RPMI7951 (cell line): ENCODE data around the gene GOLGA8R. TPM values are rescaled to one million over a fixed set of nuclear protein-coding genes. Genes with fewer than 3 reads are reported as not detected.
"Not testable (repeated sequence)": the region's sequence is repeated elsewhere in the genome, so short reads cannot be mapped to it uniquely, and the experiment has no call there.

Source experiments
- DNase-seq: peaks from one replicate; pipeline ENCODE4 v3.0.0-alpha.2; 2012; ENCODE audit warnings: low read depth
- total RNA-seq: library from RNA; depleted of rRNA; stranded (reverse); fragments of >200 nt; shearing (Covaris generic); gene quantifications from 2 replicates; pipeline ENCODE4 v1.2.3, GENCODE V29; 2014; rRNA removed

The GOLGA8R gene
- 0.24 and 0.39 TPM in 2 replicates for total RNA-seq

GRCh38 chr15:30414160-30414559 lies at the start of gene GOLGA8R:
Gene GOLGA8R (minus strand): TSS chr15:30414260. CDS start chr15:30414162, 98 bp downstream.
- DNase-seq = not testable (repeated sequence)

GRCh38 chr15:30463849-30464248 lies 49.8 kb upstream of the GOLGA8R start:
- not testable (repeated sequence) for DNase-seq

GRCh38 chr15:30462176-30462575 lies 48.1 kb upstream of the GOLGA8R start:
- not testable (repeated sequence) for DNase-seq

GRCh38 chr15:30452702-30453101 lies 38.6 kb upstream of the GOLGA8R start:
- not testable (repeated sequence) for DNase-seq

- not testable (repeated sequence) for DNase-seq
These were observed 24.3 kb upstream of the GOLGA8R start for GRCh38 chr15:30438348-30438747.

GRCh38 chr15:30435878-30436277 lies 21.8 kb upstream of the GOLGA8R start:
- not testable (repeated sequence) for DNase-seq

GRCh38 chr15:30420723-30421122 lies 6.7 kb upstream of the GOLGA8R start:
- not testable (repeated sequence) for DNase-seq

- not testable (repeated sequence) for DNase-seq
These were observed 6.4 kb downstream of the GOLGA8R start for GRCh38 chr15:30407636-30408035.

GRCh38 chr15:30398988-30399387 lies 15.1 kb downstream of the GOLGA8R start:
- DNase-seq = not testable (repeated sequence)

GRCh38 chr15:30393664-30393991 lies 20.4 kb downstream of the GOLGA8R start:
- not testable (repeated sequence) for DNase-seq

- DNase-seq = not testable (repeated sequence)
These were observed 21.0 kb downstream of the GOLGA8R start, which contains the start of gene CHRFAM7A for GRCh38 chr15:30392766-30393663. Gene CHRFAM7A (minus strand): TSS chr15:30393540. CDS start chr15:30383351, 10,189 bp downstream.

GRCh38 chr15:30386318-30386887 lies 27.7 kb downstream of the GOLGA8R start:
- not testable (repeated sequence) for DNase-seq

- not testable (repeated sequence) for DNase-seq
These were observed 37.0 kb downstream of the GOLGA8R start for GRCh38 chr15:30377082-30377413.

- not testable (repeated sequence) for DNase-seq
These were observed 37.5 kb downstream of the GOLGA8R start for GRCh38 chr15:30376375-30377081.

- DNase-seq = not testable (repeated sequence)
These were observed 38.2 kb downstream of the GOLGA8R start for GRCh38 chr15:30375872-30376271.

- DNase-seq = not testable (repeated sequence)
These were observed 39.2 kb downstream of the GOLGA8R start for GRCh38 chr15:30374862-30375261.

GRCh38 chr15:30368271-30368670 lies 45.8 kb downstream of the GOLGA8R start:
- DNase-seq = not testable (repeated sequence)

GRCh38 chr15:30367246-30367645 lies 46.8 kb downstream of the GOLGA8R start:
- DNase-seq = not testable (repeated sequence)

GRCh38 chr15:30361404-30361803 lies 52.7 kb downstream of the GOLGA8R start:
- not testable (repeated sequence) for DNase-seq

GRCh38 chr15:30360990-30361389 lies 53.1 kb downstream of the GOLGA8R start:
- DNase-seq = not testable (repeated sequence)

GRCh38 chr15:30355043-30355442 lies 59.0 kb downstream of the GOLGA8R start:
- not testable (repeated sequence) for DNase-seq
